HepG2 (cell line): ENCODE data around the gene ARL4D. TPM values are rescaled to one million over a fixed set of nuclear protein-coding genes. Genes with fewer than 3 reads are reported as not detected.

Experiments used
- AHDC1 ChIP-seq: sonication (generic); formaldehyde crosslinking; IDR thresholded peaks from 2 replicates; pipeline ENCODE4 v1.5.1; 2020; ENCODE audit warnings: mild to moderate bottlenecking, missing genetic modification reagents, borderline replicate concordance
- IRF1 ChIP-seq: sonication (generic); formaldehyde crosslinking; IDR thresholded peaks from 2 replicates; pipeline ENCODE4 v1.4.0; 2020; ENCODE audit warnings: low read depth, mild to moderate bottlenecking, missing genetic modification reagents
- KAT7 ChIP-seq: IDR thresholded peaks from 2 replicates; pipeline ENCODE4 v1.6.1; 2018; ENCODE audit warnings: borderline replicate concordance, missing compliant biosample characterization
- NCOR1 ChIP-seq: fragments of 200-600 bp; sonication (generic); IDR thresholded peaks from 2 replicates; pipeline ENCODE4 v1.7.0; 2017; ENCODE audit warnings: antibody characterized with exemption, low read length, borderline replicate concordance
- NR2C2 ChIP-seq: sonication (generic); formaldehyde crosslinking; IDR thresholded peaks from 2 replicates; pipeline ENCODE4 v1.4.0; 2020; ENCODE audit warnings: missing genetic modification reagents, mild to moderate bottlenecking, moderate library complexity, borderline replicate concordance
- RBM22 ChIP-seq: fragments of 200-400 bp; formaldehyde crosslinking; optimal IDR thresholded peaks from 2 replicates; pipeline ENCODE3; 2017; ENCODE audit warnings: mild to moderate bottlenecking, low read length, moderate library complexity
- RCOR2 ChIP-seq: IDR thresholded peaks from 2 replicates; pipeline ENCODE4 v1.6.1; 2016; ENCODE audit warnings: missing biosample characterization, missing genetic modification reagents
- SIX4 ChIP-seq: sonication (generic); formaldehyde crosslinking; IDR thresholded peaks from 2 replicates; pipeline ENCODE4 v1.4.0; 2020; ENCODE audit warnings: missing genetic modification reagents
- THYN1 ChIP-seq: sonication (generic); formaldehyde crosslinking; IDR thresholded peaks from 2 replicates; pipeline ENCODE4 v1.8.1; 2023; ENCODE audit warnings: low read depth, mild to moderate bottlenecking, moderate library complexity, missing genetic modification reagents, borderline replicate concordance
- TSC22D2 ChIP-seq: sonication (generic); formaldehyde crosslinking; IDR thresholded peaks from 2 replicates; pipeline ENCODE4 v1.5.1; 2020; ENCODE audit warnings: missing genetic modification reagents, mild to moderate bottlenecking, borderline replicate concordance
- XRCC5 ChIP-seq: fragments of 200-400 bp; formaldehyde crosslinking; optimal IDR thresholded peaks from 2 replicates; pipeline ENCODE3; 2017; ENCODE audit warnings: mild to moderate bottlenecking, low read length
- ZC3H13 ChIP-seq: sonication (generic); formaldehyde crosslinking; IDR thresholded peaks from 2 replicates; pipeline ENCODE4 v1.8.1; 2023; ENCODE audit warnings: mild to moderate bottlenecking, missing genetic modification reagents, moderate library complexity
- ZNF24 ChIP-seq: fragments of 450-650 bp; IDR thresholded peaks from 2 replicates; pipeline ENCODE4 v1.6.1; 2017; ENCODE audit warnings: antibody characterized with exemption, mild to moderate bottlenecking
- ZNF674 ChIP-seq: sonication (generic); formaldehyde crosslinking; IDR thresholded peaks from 2 replicates; pipeline ENCODE4 v1.5.0; 2020; ENCODE audit warnings: low read depth, mild to moderate bottlenecking, missing genetic modification reagents
- ZSCAN30 ChIP-seq: sonication (generic); formaldehyde crosslinking; IDR thresholded peaks from 2 replicates; pipeline ENCODE4 v1.5.0; 2020; ENCODE audit warnings: mild to moderate bottlenecking, missing genetic modification reagents
- polyA plus RNA-seq, 8 experiments: library from polyadenylated mRNA; depleted of rRNA in 3 of 8; stranded (reverse) in 7 of 8; unstranded in 1 of 8; fragments of >200 nt; fragmentation: Illumina TruSeq in 4 of 8; extraction: Trizol in 4 of 8; gene quantifications; 2 replicates each; pipeline versions ENCODE4 v1.2.1 to v1.2.3, GENCODE V29; 2011 to 2016; ENCODE audit warnings: low read depth in 4 of 8, missing spikeins in 1 of 8, mixed read lengths in 1 of 8; ENCODE audit not compliant: insufficient read depth in 1 of 8
- total RNA-seq, 5 experiments: library from RNA; depleted of rRNA; stranded (reverse); fragments of >200 nt; fragmentation: Illumina TruSeq; extraction: Trizol; gene quantifications; 2 replicates each; pipeline ENCODE4 v1.2.3, GENCODE V29; 2016; ENCODE audit warnings: low read depth in 1 of 5
- TF ChIP-seq, protein P1 (sequence below): sonication (generic); formaldehyde crosslinking; IDR thresholded peaks from 2 replicates; pipeline ENCODE4 v1.4.0; 2020; ENCODE audit warnings: missing genetic modification reagents, borderline replicate concordance
- TF ChIP-seq, protein P2 (sequence below): sonication (generic); formaldehyde crosslinking; IDR thresholded peaks from 2 replicates; pipeline ENCODE4 v1.8.1; 2023; ENCODE audit warnings: mild to moderate bottlenecking, inconsistent platforms, moderate library complexity, missing genetic modification reagents, borderline replicate concordance
- TF ChIP-seq, protein P3 (sequence below): sonication (generic); formaldehyde crosslinking; IDR thresholded peaks from 2 replicates; pipeline ENCODE4 v1.4.0; 2020; ENCODE audit warnings: missing genetic modification reagents

The ARL4D gene
- total and polyA plus RNA-seq, 2 of the 13 experiments (the other 11 are each of a cell fraction or from before 2014, with no cell fraction given), result 9.0 to 25.9 TPM

DNA sequence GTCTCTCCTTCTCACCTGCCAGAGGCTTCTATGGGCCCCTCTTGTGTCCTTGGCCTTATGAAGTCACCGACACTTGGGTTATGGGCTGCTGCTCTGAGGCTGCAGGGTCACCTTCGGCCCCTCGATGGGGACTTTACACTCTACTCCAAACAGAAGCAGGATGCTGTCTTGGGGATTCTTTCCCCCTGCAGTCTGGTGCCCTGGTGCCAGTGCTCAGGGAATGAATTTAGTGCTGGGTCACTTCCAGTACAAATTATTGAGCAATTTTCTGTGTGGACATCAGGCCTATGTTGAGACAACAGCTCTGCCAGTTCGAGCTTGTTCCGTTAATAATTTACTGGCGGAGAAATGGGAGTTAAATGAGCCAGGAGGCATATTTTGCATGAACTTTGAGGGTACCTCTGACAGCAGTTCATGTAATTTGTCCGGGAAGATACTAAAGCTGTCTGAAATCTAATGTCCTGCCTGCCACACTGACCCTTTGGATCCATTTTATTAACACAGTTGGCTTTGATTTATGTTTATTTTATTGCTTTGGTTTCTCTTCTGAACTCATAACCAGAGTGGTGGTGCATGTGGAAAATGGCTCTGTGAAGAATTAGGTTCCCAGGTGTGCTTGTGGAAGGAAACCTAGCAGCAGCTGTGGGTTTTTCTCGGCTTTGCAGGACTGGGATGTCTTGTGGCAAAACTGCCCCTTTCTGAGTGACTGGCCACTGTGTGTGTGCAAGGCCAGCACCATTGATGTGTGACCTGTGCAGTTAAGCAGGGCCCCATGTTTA lies 50.9 kb downstream of the ARL4D start (continued):
- TF ChIP-seq AHDC1 (CRISPR knock-in tag) (peak; percentile 95), SIX4 (CRISPR knock-in tag) (no peak), KAT7 (CRISPR knock-in tag) (no peak; the same call in 1 of the 2 replicates), ZNF24 (no peak), RBM22 (no peak), ZNF674 (CRISPR knock-in tag) (no peak), THYN1 (CRISPR knock-in tag) (no peak), NR2C2 (CRISPR knock-in tag) (peak; percentile 74), IRF1 (0 out of 2 replicates have a peak, but pooled peaks have one; percentile 49), ZC3H13 (CRISPR knock-in tag) (0 out of 2 replicates have a peak, but pooled peaks have one; percentile 56), NCOR1 (peak; percentile 93; the same call in 1 of the 2 replicates), ZSCAN30 (CRISPR knock-in tag) (no peak), XRCC5 (peak; percentile 74), RCOR2 (CRISPR knock-in tag) (peak; percentile 88), TSC22D2 (no peak)
- TF ChIP-seq, protein P1, sequence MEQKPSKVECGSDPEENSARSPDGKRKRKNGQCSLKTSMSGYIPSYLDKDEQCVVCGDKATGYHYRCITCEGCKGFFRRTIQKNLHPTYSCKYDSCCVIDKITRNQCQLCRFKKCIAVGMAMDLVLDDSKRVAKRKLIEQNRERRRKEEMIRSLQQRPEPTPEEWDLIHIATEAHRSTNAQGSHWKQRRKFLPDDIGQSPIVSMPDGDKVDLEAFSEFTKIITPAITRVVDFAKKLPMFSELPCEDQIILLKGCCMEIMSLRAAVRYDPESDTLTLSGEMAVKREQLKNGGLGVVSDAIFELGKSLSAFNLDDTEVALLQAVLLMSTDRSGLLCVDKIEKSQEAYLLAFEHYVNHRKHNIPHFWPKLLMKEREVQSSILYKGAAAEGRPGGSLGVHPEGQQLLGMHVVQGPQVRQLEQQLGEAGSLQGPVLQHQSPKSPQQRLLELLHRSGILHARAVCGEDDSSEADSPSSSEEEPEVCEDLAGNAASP (CRISPR knock-in tag), result peak; percentile 89
- TF ChIP-seq, protein P2, sequence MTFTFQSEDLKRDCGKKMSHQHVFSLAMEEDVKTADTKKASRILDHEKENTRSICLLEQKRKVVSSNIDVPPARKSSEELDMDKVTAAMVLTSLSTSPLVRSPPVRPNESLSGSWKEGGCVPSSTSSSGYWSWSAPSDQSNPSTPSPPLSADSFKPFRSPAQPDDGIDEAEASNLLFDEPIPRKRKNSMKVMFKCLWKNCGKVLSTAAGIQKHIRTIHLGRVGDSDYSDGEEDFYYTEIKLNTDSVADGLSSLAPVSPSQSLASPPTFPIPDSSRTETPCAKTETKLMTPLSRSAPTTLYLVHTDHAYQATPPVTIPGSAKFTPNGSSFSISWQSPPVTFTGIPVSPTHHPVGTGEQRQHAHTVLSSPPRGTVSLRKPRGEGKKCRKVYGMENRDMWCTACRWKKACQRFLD (CRISPR knock-in tag), result no peak
- TF ChIP-seq, protein P3, sequence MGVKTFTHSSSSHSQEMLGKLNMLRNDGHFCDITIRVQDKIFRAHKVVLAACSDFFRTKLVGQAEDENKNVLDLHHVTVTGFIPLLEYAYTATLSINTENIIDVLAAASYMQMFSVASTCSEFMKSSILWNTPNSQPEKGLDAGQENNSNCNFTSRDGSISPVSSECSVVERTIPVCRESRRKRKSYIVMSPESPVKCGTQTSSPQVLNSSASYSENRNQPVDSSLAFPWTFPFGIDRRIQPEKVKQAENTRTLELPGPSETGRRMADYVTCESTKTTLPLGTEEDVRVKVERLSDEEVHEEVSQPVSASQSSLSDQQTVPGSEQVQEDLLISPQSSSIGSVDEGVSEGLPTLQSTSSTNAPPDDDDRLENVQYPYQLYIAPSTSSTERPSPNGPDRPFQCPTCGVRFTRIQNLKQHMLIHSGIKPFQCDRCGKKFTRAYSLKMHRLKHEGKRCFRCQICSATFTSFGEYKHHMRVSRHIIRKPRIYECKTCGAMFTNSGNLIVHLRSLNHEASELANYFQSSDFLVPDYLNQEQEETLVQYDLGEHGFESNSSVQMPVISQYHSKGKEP, result no peak
